BJ (cell line): Measurements from ENCODE around the gene ZNF385B. TPM values are rescaled to one million over a fixed set of nuclear protein-coding genes. Genes with fewer than 3 reads are reported as not detected.

ENCODE experiments used
- CTCF ChIA-PET: fragments of 350-600 bp; formaldehyde crosslinking; extraction: SDS; loops from one replicate; lab custom pipeline; 2021; ENCODE audit warnings: antibody characterized with exemption, inconsistent platforms; lab: Yijun Ruan, JAX
- POLR2A ChIA-PET: fragments of 300-600 bp; sonication (Branson Sonifier 250); formaldehyde crosslinking; extraction: SDS; loops from one replicate; lab custom pipeline; 2021; ENCODE audit warnings: antibody characterized with exemption; lab: Charles Lee
- DNase-seq: peaks from one replicate; pipeline ENCODE4 v3.0.0-alpha.2; 2011; ENCODE audit warnings: low read depth
- H3K27me3 ChIP-seq: 2 replicates; pipeline ENCODE4 v1.6.0; 2011; ENCODE audit warnings: low read length; ENCODE audit not compliant: control insufficient read depth, insufficient read depth
- H3K36me3 ChIP-seq: 2 replicates; pipeline ENCODE4 v1.5.1; 2011; ENCODE audit warnings: low read length; ENCODE audit not compliant: control insufficient read depth, insufficient read depth
- H3K4me3 ChIP-seq: 2 replicates; pipeline ENCODE4 v1.5.1; 2011; ENCODE audit warnings: low read depth, mild to moderate bottlenecking, control low read depth, low read length
- CTCF ChIP-seq: IDR thresholded peaks from 2 replicates; pipeline ENCODE4 v1.5.1; 2011; ENCODE audit warnings: low read depth, mild to moderate bottlenecking, control low read depth, inconsistent platforms, low read length, moderate library complexity; ENCODE audit not compliant: insufficient read depth
- polyA plus RNA-seq: library from polyadenylated mRNA; depleted of rRNA; stranded (reverse); fragments of >200 nt; gene quantifications from 2 replicates; pipeline ENCODE4 v1.2.3, GENCODE V29; 2011

The ZNF385B gene
- polyA plus RNA-seq, 1 experiment, result 0.22 TPM

- no peak overlapping the region for H3K4me3 ChIP-seq
- TF ChIP-seq CTCF, result no peak
- no peaks in the 10 kb centered on the region for H3K36me3 ChIP-seq
- ChIA-PET POLR2A (no interaction called here), CTCF (no interaction called here)
- H3K27me3 ChIP-seq, result peaks cover 10% of the 10 kb centered on the region
- no peak for DNase-seq
Observed at GRCh38 chr2:179855673-179856072, 5.7 kb downstream of the ZNF385B start.

GRCh38 chr2:179854891-179855290 is 6.5 kb downstream of the ZNF385B start:
- peaks cover 4% of the 10 kb centered on the region; the same call in 1 of the 2 replicates for H3K27me3 ChIP-seq
- CTCF ChIA-PET, result no interaction called here

GRCh38 chr2:179853108-179853507 is 8.3 kb downstream of the ZNF385B start:
- POLR2A ChIA-PET, result no interaction called here
- DNase-seq, result no peak
- no peak for TF ChIP-seq CTCF
- no peak overlapping the region for H3K4me3 ChIP-seq
- peaks cover 3% of the 10 kb centered on the region; the same call in 1 of the 2 replicates for H3K27me3 ChIP-seq
- CTCF ChIA-PET, result no interaction called here
- H3K36me3 ChIP-seq, result no peaks in the 10 kb centered on the region

More at GRCh38 chr2:179854891-179855290, 6.5 kb downstream of the ZNF385B start:
- H3K36me3 ChIP-seq, result no peaks in the 10 kb centered on the region
- no peak for TF ChIP-seq CTCF
- no peak overlapping the region for H3K4me3 ChIP-seq
- POLR2A ChIA-PET, result no interaction called here
- no peak for DNase-seq

GRCh38 chr2:179850188-179850587 is 11.2 kb downstream of the ZNF385B start:
- CTCF ChIA-PET, result interaction anchor here (0.9 to 2.0 kb wide), 4 partner anchors 12 to 227 kb away, joined by 4 to 8 read pairs (median 5); no protein-coding TSS in a partner anchor
- POLR2A ChIA-PET, result no interaction called here
- DNase-seq, result peak; percentile 16
- Histone ChIP-seq H3K27me3 (no peaks in the 10 kb centered on the region; the same call in 1 of the 2 replicates), H3K36me3 (no peaks in the 10 kb centered on the region), H3K4me3 (no peak overlapping the region)
- peak; percentile 51 for TF ChIP-seq CTCF

- Histone ChIP-seq H3K4me3 (no peak overlapping the region), H3K27me3 (no peaks in the 10 kb centered on the region; the same call in 1 of the 2 replicates), H3K36me3 (no peaks in the 10 kb centered on the region)
- TF ChIP-seq CTCF, result no peak
- CTCF ChIA-PET, result interaction anchor here (0.9 to 2.0 kb wide), 4 partner anchors 12 to 228 kb away, joined by 4 to 8 read pairs (median 5); no protein-coding TSS in a partner anchor
- no peak for DNase-seq
- POLR2A ChIA-PET, result no interaction called here
Observed at GRCh38 chr2:179849719-179850118, 11.7 kb downstream of the ZNF385B start.
